Endothelial cell of umbilical vein (primary cell): Measurements from ENCODE around the gene MARK2. TPM values are rescaled to one million over a fixed set of nuclear protein-coding genes. Genes with fewer than 3 reads are reported as not detected.

Source experiments
- BruUV-seq: library from RNA; stranded (reverse); fragments of 400-500 nt; replicated peaks from 2 replicates; lab custom pipeline; 2021; lab: Mats Ljungman, UMichigan
- CTCF ChIA-PET: fragments of 300-600, 350-600 bp; sonication (Branson Sonifier 250); formaldehyde crosslinking; loops from one replicate; lab custom pipeline; 2021; ENCODE audit warnings: antibody characterized with exemption, inconsistent platforms; lab: Charles Lee
- POLR2A ChIA-PET: fragments of 300-600, 350-600 bp; sonication (Branson Sonifier 250); formaldehyde crosslinking; loops from one replicate; lab custom pipeline; 2021; ENCODE audit warnings: antibody characterized with exemption, inconsistent platforms; lab: Charles Lee
- DNase-seq: peaks from one replicate; pipeline ENCODE4 v3.0.0-alpha.2; 2011; ENCODE audit warnings: low read depth, low spot score
- FAIRE-seq: peaks from 2 replicates; lab custom pipeline; 2011; peaks lifted over from hg19 to GRCh38; lab: Jason Lieb, UNC
- H2AFZ ChIP-seq: 2 replicates; pipeline ENCODE4 v1.6.0; 2012; ENCODE audit warnings: low read depth, low read length, control low read depth, inconsistent platforms
- H3K27ac ChIP-seq: 2 replicates; pipeline ENCODE4 v1.5.1; 2011; ENCODE audit warnings: low read depth, mild to moderate bottlenecking, control low read depth, low read length, moderate library complexity; ENCODE audit not compliant: insufficient read depth
- H3K27me3 ChIP-seq, 2 experiments: 2 replicates each; pipeline versions ENCODE4 v1.6.0 to v1.6.1; 2011; ENCODE audit warnings: low read length in 2 of 2, mixed read lengths in 1 of 2; ENCODE audit not compliant: control insufficient read depth in 2 of 2, insufficient read depth in 2 of 2
- H3K36me3 ChIP-seq, 2 experiments: 2 replicates in 1 of 2; 3 replicates in 1 of 2; pipeline ENCODE4 v1.5.1; 2011; ENCODE audit warnings: low read length in 2 of 2, mild to moderate bottlenecking in 1 of 2, moderate library complexity in 1 of 2; ENCODE audit not compliant: control insufficient read depth in 2 of 2, insufficient read depth in 2 of 2; ENCODE audit errors: extremely low read depth in 1 of 2
- H3K4me1 ChIP-seq: 3 replicates; pipeline ENCODE4 v1.5.1; 2011; ENCODE audit warnings: mild to moderate bottlenecking, low read length; ENCODE audit not compliant: control insufficient read depth, insufficient read depth; ENCODE audit errors: extremely low read depth
- H3K4me2 ChIP-seq: 2 replicates; pipeline ENCODE4 v1.6.1; 2011; ENCODE audit warnings: low read length, control low read depth, mixed read lengths; ENCODE audit not compliant: insufficient read depth
- H3K4me3 ChIP-seq, 3 experiments: fragments of 200-600 bp in 1 of 3; sonication (generic), shearing (Covaris generic) in 1 of 3; replicated peaks in 1 of 3; 2 replicates each; pipeline ENCODE4 v1.5.1; 2011 to 2016; ENCODE audit warnings: control low read depth in 3 of 3, low read length in 3 of 3, mild to moderate bottlenecking in 2 of 3, inconsistent platforms in 1 of 3, low read depth in 1 of 3, moderate library complexity in 1 of 3; ENCODE audit not compliant: insufficient read depth in 1 of 3
- H3K79me2 ChIP-seq: 2 replicates; pipeline ENCODE4 v1.6.0; 2012; ENCODE audit warnings: low read length, inconsistent platforms; ENCODE audit not compliant: control insufficient read depth, insufficient read depth
- H3K9ac ChIP-seq: replicated peaks from 2 replicates; pipeline ENCODE3; 2011; ENCODE audit warnings: low read length, control low read depth; ENCODE audit not compliant: insufficient read depth; ENCODE audit errors: extremely low read depth
- H3K9me1 ChIP-seq: replicated peaks from 3 replicates; pipeline ENCODE4 v1.6.0; 2011; ENCODE audit warnings: mild to moderate bottlenecking, low read length; ENCODE audit not compliant: control insufficient read depth, insufficient read depth; ENCODE audit errors: extremely low read depth
- H3K9me3 ChIP-seq: replicated peaks from 2 replicates; pipeline ENCODE4 v1.5.1; 2012; ENCODE audit warnings: low read length, inconsistent platforms; ENCODE audit not compliant: control insufficient read depth, insufficient read depth
- H4K20me1 ChIP-seq: replicated peaks from 2 replicates; pipeline ENCODE3; 2011; ENCODE audit warnings: mild to moderate bottlenecking, low read length; ENCODE audit not compliant: control insufficient read depth, insufficient read depth; ENCODE audit errors: extremely low read depth
- EZH2 ChIP-seq: IDR thresholded peaks from 2 replicates; pipeline ENCODE4 v1.6.1; 2012; ENCODE audit warnings: borderline replicate concordance, low read depth, mild to moderate bottlenecking, moderate library complexity, low read length, inconsistent platforms; ENCODE audit not compliant: severe bottlenecking
- FOS ChIP-seq: IDR thresholded peaks from 2 replicates; pipeline ENCODE4 v1.6.1; 2011; ENCODE audit warnings: mild to moderate bottlenecking, low read length, moderate library complexity, borderline replicate concordance; ENCODE audit not compliant: insufficient read depth
- GATA2 ChIP-seq: IDR thresholded peaks from 2 replicates; pipeline ENCODE4 v1.7.0; 2011; ENCODE audit warnings: low read depth, mild to moderate bottlenecking, moderate library complexity, mixed read lengths, low read length; ENCODE audit not compliant: insufficient read length, insufficient read depth
- JUN ChIP-seq: IDR thresholded peaks from 2 replicates; pipeline ENCODE4 v1.6.1; 2011; ENCODE audit warnings: borderline replicate concordance, low read depth; ENCODE audit not compliant: insufficient read length, insufficient read depth
- MYC ChIP-seq: IDR thresholded peaks from one replicate; pipeline ENCODE4 v1.6.1; 2011; ENCODE audit warnings: mild to moderate bottlenecking, low read depth, low read length
- POLR2A ChIP-seq: IDR thresholded peaks from 2 replicates; pipeline ENCODE4 v1.6.1; 2012; ENCODE audit warnings: low read depth, mild to moderate bottlenecking, control low read depth, low read length
- POLR2AphosphoS5 ChIP-seq: IDR thresholded peaks from 2 replicates; pipeline ENCODE4 v1.6.1; 2012; ENCODE audit warnings: low read depth, mild to moderate bottlenecking, control low read depth, low read length, moderate library complexity; ENCODE audit not compliant: insufficient read depth
- dilution Hi-C: fragments of 300-500 bp; cut with MboI; formaldehyde crosslinking; loops from one replicate; pipeline ENCODE4 v1.15.0; 2019; ENCODE audit warnings: low sequenced_read_pairs; ENCODE audit not compliant: extremely low pct_ligation_motif_present
- intact Hi-C: fragments of 100-400 bp; cut with micrococcal nuclease; formaldehyde crosslinking; loops from one replicate; pipeline ENCODE4 v1.10.0; 2022
- polyA plus RNA-seq, 4 experiments: library from polyadenylated mRNA; depleted of rRNA in 3 of 4; stranded (reverse) in 3 of 4; unstranded in 1 of 4; fragments of >200 nt; gene quantifications; 2 replicates each; pipeline versions ENCODE4 v1.2.1 to v1.2.3, GENCODE V29; 2011 to 2012; ENCODE audit warnings: missing spikeins in 1 of 4
- total RNA-seq: library from RNA; stranded (reverse); gene quantifications from 2 replicates; pipeline ENCODE4 v1.2.3, GENCODE V29; 2021
- TF ChIP-seq, protein P1 (sequence below), 2 donors: IDR thresholded peaks; 1 replicate in 1 of 2; 2 replicates in 1 of 2; pipeline ENCODE4 v1.5.1; 2011; ENCODE audit warnings: low read length in 2 of 2, mild to moderate bottlenecking in 2 of 2, moderate library complexity in 2 of 2, control low read depth in 1 of 2, inconsistent platforms in 1 of 2, low read depth in 1 of 2; ENCODE audit not compliant: insufficient read depth in 1 of 2; ENCODE audit errors: extremely low read depth in 1 of 2
- TF ChIP-seq, protein P2 (sequence below): IDR thresholded peaks from 2 replicates; pipeline ENCODE4 v1.6.1; 2011; ENCODE audit not compliant: insufficient read depth, insufficient read length

Gene MARK2
- total and polyA plus RNA-seq, 2 donors (not counting 3 experiments of a cell fraction or from before 2014, with no cell fraction given): 16.6 to 34.7 TPM

DNA sequence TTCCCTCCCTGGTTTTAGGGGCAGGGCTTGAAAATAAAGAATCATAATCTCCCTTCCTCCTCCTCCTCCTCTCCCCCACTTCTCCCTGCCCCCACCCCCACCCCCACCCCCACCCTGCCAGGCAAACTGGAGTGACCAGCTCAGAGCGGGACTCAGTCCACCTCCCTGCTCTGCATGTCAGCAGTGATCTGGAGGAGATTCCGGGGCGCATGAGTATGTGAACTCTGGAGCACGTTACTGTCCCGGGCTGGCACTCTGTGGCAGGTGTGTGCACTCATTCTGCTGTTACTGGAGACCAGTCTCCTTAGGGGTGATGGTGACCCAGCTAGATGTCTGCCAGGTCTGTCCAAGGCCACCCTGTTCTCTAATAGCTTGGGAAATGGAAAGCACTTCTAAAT lies 33.9 kb downstream of the MARK2 start:
- no TSS peak for BruUV-seq
- no peak overlapping the region for H3K27ac ChIP-seq
- no peaks in the 10 kb centered on the region for H3K9me1 ChIP-seq
- no peak overlapping the region for H3K9ac ChIP-seq
- no peak overlapping the region for H3K4me2 ChIP-seq
- H3K4me3 ChIP-seq: no peak overlapping the region
- H3K79me2 ChIP-seq: peaks cover 70% of the 10 kb centered on the region
- ChIA-PET POLR2A (no interaction called here), CTCF (interaction anchor here (0.6 to 2.2 kb wide), 14 partner anchors 10 to 105 kb away, joined by 3 to 52 read pairs (median 4); partner anchors contain the start of genes MARK2 and ZFTA)
- DNase-seq (no peak), FAIRE-seq (no peak)
- no peak for TF ChIP-seq FOS
- TF ChIP-seq POLR2AphosphoS5: no peak
- no peak for TF ChIP-seq GATA2
- TF ChIP-seq, protein P1, sequence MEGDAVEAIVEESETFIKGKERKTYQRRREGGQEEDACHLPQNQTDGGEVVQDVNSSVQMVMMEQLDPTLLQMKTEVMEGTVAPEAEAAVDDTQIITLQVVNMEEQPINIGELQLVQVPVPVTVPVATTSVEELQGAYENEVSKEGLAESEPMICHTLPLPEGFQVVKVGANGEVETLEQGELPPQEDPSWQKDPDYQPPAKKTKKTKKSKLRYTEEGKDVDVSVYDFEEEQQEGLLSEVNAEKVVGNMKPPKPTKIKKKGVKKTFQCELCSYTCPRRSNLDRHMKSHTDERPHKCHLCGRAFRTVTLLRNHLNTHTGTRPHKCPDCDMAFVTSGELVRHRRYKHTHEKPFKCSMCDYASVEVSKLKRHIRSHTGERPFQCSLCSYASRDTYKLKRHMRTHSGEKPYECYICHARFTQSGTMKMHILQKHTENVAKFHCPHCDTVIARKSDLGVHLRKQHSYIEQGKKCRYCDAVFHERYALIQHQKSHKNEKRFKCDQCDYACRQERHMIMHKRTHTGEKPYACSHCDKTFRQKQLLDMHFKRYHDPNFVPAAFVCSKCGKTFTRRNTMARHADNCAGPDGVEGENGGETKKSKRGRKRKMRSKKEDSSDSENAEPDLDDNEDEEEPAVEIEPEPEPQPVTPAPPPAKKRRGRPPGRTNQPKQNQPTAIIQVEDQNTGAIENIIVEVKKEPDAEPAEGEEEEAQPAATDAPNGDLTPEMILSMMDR (IDR thresholded peaks at IDR 0.05; ENCODE audit: extremely low read depth in 1 of 2, insufficient read depth in 1 of 2, low read depth in 1 of 2, low read length in 2 of 2): no peak
- TF ChIP-seq, protein P2, sequence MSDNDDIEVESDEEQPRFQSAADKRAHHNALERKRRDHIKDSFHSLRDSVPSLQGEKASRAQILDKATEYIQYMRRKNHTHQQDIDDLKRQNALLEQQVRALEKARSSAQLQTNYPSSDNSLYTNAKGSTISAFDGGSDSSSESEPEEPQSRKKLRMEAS: no peak
- TF ChIP-seq POLR2A: no peak
- no peak for TF ChIP-seq JUN
- no peak for TF ChIP-seq EZH2
- TF ChIP-seq MYC: no peak
- dilution Hi-C loops (no loop called here), intact Hi-C loops (loop anchor here (1.0 kb wide), 1 partner anchor 34 kb away; no protein-coding TSS in a partner anchor)
- no peaks in the 10 kb centered on the region for H3K9me3 ChIP-seq
- no peak overlapping the region for H2AFZ ChIP-seq
- peaks cover 17% of the 10 kb centered on the region for H3K4me1 ChIP-seq
- no peaks in the 10 kb centered on the region for H4K20me1 ChIP-seq
- no peaks in the 10 kb centered on the region for H3K36me3 ChIP-seq
- no peaks in the 10 kb centered on the region for H3K27me3 ChIP-seq
